ENCODE results near the gene CPLX3.

GRCh38 chr15:74820056-74820455 is 6.4 kb upstream of the CPLX3 start:
- TF ChIP-seq TAF1 (IDR thresholded peaks at IDR 0.05; ENCODE audit: borderline replicate concordance, insufficient read depth, low read length): no peak
- no peak for TF ChIP-seq REST (IDR thresholded peaks at IDR 0.05; ENCODE audit: insufficient read depth in 1 of 2, low read depth in 2 of 2, low read length in 2 of 2)
- no peak for TF ChIP-seq POLR2AphosphoS5 (IDR thresholded peaks at IDR 0.05; ENCODE audit: low read depth, low read length)
- no peak for TF ChIP-seq SIN3A (IDR thresholded peaks at IDR 0.05; ENCODE audit: borderline replicate concordance, insufficient read depth, low read length)
